ENCODE results near the gene PRRC1.
"Not testable (repeated sequence)": the region's sequence is repeated elsewhere in the genome, so short reads cannot be mapped to it uniquely, and the experiment has no call there.

- not testable (repeated sequence) for TF ChIP-seq CTCF (tag by site-specific recombination; IDR thresholded peaks at IDR 0.05); ZNF350 (tag by site-specific recombination; IDR thresholded peaks at IDR 0.05); TCF7L2 (IDR thresholded peaks at IDR 0.05; ENCODE audit: borderline replicate concordance, low read depth, low read length); ZNF175 (tag by site-specific recombination; IDR thresholded peaks at IDR 0.05); PBX3 (CRISPR knock-in tag; IDR thresholded peaks at IDR 0.05); BCL11A (tag by site-specific recombination; IDR thresholded peaks at IDR 0.05; ENCODE audit: low read depth)
These were observed 27.8 kb downstream of the PRRC1 start for GRCh38 chr5:127545249-127545648.
